Activated CD8-positive, alpha-beta memory T cell treated with anti-CD3 and anti-CD28 coated beads for 48 hours (primary cell): ENCODE data around the gene CHRD.

Experiments
- DNase-seq, 3 experiments: peaks; one replicate each; pipeline ENCODE4 v3.0.0-alpha.2; 2020; ENCODE audit warnings: low read depth in 2 of 3, low spot score in 2 of 3

Gene CHRD

DNA sequence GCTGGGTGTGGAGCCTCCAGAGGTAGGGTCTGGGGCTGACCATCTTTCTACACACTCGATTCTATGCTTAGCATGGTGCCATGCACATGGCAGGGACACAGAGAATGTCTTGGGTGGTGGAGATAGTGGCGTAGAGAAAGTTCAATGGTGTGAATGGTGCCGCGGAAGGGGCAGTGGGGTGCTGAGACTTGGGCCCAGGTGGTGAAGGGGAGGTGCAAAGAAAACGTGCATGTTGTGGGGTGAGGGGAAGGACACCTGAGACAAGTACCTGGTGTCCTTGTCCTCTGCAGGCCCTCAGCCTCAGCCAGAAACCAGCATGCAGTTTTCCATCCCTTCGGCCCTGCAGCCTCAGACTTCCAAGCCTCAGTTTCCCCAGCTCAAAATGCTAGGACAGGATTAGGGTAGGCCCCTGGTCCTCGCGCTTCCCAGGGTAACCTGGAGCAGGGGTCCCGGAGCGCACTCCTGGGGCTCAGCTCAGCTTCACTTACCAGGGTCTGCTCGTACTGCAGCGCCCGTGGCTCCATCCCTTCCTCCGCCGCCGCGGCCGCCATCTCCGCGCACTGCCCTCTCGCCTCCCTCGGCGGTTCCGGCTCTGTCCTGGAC is 18.8 kb upstream of the CHRD start:
- DNase-seq = no peak

DNA sequence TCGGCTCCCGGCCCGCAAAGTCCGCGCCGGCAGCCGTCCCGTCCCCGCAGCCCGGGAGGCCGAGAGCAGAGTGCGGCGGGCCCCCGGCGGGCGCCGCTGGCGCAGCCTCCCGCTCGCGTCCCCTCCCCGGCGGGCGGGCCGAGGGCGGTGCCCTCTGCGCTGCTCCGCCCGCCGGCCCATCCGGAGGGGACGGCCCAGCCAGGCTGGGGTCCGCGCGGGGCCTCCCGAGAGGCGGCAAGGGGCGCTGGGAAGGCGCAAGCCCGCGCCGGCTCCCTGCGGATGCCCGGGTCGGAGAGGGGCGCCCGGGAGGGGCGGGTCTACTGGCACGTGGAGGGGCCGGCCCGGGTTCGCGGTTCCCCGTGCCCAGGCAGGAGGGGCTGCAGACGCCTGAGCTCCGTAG is 18.3 kb upstream of the CHRD start, which contains the start of the genes CLCN2 and POLR2H:
Gene CLCN2, minus strand, starts transcription at position 74 of the 400 bp plus-strand sequence. CDS start 126 bp downstream, outside the sequence.
Gene POLR2H, plus strand, starts transcription at position 179 of the 400 bp plus-strand sequence. CDS start 1,783 bp downstream, outside the sequence.
- DNase-seq = peak in 2 of 3 experiments; percentile 37 to 51

DNA sequence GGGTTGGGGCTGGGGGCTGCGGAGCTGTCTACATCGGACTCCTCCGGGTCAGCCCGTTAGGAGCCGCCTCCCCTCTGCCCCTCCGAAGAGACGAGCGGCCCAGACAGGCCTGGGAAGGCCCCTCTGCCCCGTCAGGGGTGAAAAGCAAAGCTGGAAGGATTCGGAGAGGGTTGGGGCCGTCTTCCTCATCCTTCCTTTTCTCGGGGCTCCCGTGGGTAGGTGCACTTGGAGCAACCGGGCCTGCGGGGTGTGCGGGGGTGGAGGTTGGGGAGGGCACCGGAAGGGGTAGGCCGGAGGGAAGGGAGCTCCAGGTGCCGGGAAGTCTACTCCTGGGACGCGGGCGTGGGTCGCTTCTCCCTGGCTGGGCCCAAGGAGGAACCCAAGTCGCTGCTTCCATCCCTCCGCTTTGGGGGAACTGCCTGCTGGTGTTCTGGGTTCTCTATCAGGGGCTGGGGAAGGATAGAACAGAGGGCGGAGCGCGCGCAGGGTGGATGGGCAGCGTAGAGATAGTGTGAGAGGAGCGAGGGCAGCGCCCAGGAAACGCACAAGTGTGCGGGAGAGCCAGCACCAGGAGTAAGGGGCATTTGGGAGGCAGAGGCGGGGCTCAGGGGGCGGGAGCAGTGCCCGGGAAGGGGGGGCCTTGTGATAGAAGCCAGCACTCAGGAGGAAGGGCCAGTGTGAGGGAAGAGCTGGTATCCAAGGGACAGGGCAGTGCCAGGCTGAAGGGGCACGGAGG is 17.8 kb upstream of the CHRD start:
- DNase-seq = peak in 1 of 3 experiments; percentile 48

DNA sequence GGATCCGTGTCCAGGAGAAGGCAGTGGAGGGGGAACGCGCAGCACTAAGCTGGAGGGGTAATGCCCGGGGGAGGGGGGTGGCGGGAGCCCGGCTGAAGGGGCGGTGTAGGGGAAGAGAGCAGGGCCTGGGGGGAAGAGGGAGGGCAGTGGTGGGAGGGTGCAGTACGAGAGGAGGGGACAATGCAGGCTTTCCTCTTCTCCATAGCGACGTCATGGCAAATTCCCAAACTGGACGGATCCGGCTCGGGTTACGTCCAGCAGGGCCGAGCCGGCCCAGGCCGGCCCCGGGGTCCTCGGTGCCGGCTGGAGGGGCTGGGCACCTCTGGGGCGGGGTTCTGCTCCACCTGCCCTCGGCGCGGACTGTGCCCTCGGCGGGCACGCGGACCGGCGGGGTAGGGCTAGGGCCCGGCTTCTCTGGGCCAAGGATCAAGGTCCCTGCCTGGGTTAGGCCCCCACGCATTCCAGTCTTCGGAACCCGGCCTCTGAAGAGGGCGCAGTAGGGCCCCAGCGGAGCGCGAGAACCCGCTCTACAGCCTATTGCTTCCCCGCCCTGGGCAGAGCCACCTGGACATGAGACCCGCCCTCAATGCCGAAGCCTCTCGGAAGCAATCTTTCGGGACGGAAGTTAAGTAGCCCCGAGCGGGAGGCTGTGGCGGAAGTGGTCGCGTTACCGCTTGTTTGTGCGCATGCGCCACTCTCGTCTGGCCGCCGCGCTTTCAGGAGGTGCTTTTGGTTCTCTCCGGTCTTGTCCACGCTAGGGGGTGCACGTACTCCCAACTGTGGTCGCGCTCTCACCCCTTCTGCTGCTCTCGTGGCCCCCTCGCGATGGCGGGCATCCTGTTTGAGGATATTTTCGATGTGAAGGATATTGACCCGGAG is 16.9 kb upstream of the CHRD start:
- DNase-seq = peak; percentile 86 to 94 (median 94)

DNA sequence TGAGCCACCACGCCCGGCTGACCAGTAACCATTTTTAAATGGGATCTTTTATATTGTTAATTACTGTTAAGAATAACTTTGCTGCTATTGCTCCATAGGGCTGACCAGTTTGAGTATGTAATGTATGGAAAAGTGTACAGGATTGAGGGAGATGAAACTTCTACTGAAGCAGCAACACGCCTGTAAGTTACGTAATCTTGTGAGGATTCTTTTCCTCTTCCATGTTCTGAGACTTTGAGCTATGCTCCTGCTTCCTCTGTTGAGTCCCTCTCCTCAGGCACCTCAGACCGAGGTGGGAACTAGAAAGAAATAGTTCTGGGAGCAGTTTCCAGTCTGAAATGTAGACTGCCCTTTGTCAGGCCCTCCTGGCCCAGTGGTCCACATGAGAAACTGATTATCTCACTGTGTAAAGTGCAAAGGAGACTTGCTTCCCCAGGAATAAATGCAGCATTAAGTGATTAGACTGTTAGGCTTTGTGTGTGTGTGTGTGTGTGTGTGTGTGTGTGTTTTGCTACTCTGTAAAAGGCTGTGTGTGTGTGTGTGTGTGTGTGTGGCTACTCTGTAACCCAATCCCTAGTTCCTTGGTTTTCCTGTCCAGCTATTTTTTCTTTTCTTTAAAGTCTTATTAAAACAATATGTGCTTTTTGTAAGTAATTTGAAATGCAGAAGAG is 13.1 kb upstream of the CHRD start:
- no peak for DNase-seq

DNA sequence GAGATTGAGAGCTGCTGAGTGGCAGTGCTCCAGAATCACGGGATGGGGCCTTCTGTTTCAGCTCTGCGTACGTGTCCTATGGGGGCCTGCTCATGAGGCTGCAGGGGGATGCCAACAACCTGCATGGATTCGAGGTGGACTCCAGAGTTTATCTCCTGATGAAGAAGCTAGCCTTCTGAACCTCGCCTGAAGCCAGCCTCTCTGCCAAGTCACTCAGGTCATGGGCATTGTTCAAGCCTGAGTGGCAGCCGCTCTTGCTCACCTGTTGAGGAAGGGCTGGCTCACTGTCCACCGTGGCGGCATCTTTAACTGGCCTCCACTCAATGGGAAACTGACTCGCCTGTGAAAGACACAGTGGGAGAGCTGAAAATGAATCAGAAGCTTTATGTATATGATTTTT is 11.7 kb upstream of the CHRD start:
- DNase-seq = no peak

DNA sequence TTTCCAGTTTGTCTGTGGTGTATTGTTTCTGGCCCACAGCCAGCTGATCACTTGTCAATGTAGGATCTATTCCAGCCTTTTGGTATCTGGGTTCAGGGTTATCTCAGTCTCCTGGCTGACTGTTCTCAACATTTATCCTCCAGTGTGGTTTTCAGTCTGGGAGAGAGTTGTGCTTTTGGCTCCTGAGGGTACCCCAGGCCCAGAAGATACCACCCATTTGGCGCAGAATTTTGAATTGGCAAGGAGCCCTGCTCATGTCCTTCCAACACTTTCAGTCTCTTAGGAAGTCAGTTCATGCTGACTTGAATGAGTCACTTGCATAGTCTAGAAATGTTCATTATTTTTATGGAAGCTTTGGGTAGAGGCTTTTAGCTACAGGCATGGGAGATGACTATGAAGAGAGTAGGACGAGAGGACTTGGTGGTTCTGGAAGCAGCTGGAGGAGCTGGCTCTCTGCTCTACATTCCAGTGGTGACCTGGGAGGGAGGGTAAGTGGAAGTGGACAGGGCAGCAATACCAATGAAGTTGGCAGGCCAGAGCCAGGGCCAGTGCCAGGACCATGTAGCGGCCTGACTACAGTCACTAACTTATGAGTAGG is 11.2 kb upstream of the CHRD start:
- no peak for DNase-seq

DNA sequence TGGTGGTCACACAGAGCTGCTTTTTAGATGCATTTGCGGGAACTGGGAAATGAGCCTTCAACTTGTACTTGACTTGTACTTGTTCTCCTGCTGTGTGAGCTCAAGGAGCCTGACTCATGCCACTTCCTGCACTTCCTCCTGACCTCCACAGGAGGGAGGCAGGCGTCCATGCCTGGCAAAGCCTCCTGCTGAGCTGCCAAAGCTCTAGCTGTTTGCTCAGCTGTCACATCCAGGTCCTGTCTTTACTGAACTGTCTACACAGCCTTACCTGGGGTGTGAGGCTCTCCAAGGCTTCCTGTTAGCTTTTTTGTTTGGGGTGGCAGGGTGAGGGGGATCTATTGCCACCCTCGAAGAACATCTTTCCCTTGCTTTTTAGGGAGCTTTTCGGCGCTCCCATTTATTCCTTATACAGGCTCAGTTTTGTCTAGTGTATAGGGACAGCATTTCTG is 8.3 kb upstream of the CHRD start:
- no peak for DNase-seq

DNA sequence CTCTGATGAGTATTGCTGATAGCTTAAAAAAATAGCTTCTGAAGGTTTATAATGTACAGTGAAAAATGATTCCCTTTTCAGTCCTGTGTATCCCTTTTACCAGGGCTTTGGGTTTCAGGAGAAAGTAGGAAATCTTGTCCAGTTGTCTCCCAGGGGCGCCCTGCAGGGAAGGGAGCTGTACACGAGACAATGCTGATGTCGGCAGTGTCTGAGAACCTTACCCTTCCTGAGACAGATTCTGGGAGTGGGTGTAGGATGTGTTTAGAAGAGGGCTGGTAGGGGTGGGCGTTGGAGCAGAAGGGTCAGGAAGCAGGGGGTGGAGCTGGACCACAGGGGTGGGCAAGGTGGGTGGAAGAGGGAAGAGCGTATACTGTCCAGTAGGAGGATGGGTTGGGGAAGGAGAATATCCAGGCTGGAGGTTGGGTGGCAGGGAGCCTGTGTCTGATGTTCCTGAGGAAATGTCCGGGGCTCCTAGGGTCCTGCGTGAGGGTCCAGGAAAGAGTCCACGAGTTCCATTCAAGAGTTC is 7.5 kb upstream of the CHRD start:
- DNase-seq = no peak

DNA sequence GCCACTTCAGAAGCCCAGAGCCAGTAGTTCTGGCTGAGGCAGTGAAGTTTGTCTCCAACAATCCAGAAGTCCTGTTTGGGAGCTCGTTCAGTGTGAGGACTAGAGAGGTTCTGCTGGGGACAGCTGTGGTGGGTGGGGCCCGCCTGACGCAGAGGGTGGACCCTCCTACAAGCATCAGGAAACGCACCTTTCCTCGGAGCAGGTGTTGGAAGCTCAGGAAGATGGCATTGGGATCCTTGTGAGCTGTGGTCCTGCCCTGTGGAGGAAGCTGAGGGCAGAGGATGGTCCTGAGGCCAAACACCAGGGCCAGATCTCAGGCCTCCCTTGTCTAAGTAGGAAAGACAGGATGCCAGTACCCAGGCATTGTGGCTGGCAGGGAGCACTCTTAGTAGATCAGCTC is 6.9 kb upstream of the CHRD start:
- DNase-seq = no peak

DNA sequence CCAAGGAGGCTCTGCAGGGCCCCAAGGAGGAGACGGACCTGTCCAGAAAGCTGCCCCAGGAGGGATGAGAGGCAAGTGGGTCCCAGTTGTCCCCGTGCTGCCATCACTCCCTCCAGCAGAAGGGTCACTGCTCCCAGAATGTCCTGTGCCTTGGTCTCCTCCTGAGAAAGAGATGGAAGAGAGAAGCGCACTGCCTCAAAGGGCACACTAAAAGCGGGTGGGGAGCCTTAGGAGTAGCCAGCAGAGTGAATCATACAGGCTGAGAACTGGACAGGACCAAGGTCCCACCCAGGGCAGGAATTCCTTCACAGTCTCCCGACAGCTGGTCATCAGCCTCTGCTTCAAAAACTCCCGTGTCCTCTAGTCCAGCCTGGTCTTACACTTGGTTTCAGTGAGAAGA is 6.4 kb upstream of the CHRD start:
- DNase-seq = no peak

DNA sequence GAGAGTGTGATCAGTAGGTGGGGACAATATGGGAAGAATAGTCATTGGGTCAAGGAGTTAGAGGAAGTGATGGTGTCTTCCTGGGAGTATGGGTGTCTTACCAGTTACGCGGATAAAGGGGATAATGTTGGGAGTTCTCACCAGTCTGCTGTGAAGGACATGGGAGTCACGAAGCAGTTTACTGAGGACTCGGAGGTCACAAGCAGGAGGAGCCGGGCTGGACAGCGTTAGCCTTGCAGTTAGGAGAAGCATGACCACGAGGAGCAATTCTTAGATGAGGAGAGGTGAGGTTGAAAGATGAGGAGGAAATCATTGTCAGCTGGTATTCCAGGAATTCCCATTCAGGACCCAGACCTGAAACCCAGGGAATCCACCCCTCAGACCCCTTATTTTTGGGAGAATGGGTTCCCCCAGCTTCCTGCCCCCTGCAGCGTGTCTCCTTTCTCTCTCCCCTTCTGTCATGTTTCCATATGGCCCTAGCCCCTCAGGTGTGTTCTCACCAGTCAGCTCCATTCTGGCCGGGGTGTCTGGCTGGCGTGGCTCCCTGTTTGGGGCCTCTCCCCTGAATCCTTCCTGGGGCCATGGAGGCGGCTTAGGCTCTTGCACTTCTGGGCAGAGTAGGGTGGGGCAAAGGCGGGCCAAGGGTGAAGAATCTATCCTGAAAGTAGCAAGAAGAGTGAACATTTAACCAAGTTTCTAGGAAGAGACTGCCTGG is 4.0 kb upstream of the CHRD start:
- no peak for DNase-seq

DNA sequence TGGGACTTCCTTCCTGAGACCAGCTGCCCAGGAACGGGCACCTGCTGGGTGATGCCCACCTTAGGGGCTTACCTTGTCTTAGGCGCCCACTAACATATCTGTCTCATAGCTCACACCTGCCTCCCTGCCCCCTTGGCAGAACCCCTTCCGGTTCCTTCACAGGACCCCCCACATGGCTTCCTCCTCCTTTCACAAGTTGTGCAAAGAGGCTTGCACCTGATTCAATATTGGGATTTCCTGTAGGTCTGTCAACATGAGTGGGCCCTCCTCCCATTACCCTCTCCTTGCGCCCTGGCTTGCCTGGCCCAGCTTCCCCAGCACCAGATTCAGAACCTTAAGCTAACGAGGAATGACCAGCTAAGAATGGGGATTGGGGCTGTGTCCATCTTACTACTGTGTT is 2.5 kb upstream of the CHRD start:
- no peak for DNase-seq

DNA sequence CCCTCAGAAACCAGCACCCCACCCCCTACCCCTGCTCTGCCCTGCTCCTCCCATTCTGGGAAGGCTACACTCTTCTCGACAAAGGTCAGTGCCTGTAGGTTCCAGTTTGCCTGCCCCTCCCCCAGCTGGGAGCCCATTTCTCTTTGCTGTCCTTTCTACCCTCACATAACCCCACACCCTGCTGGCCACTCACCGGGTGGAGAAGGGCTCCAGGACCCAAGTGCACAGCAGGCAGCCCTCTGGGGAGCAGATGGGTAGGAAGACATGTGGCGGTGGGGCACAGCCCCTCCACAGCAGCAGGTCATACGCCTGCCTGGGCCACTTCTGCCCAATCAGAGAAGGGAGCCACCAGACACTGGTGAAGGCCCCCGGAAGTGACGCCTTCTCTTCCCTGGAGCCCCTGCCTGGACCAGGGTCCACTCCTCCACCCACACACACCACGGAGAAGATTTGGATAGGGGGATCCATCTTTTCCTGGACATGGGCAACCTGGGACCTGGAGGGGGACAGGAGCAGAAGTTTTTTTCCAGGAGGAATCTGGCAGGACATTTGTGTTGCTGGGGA is 1.9 kb upstream of the CHRD start, which contains the start of gene THPO:
Gene THPO, minus strand, starts transcription at position 326 of the 564 bp plus-strand sequence. CDS start 1,948 bp downstream, outside the sequence.
- DNase-seq = no peak

DNA sequence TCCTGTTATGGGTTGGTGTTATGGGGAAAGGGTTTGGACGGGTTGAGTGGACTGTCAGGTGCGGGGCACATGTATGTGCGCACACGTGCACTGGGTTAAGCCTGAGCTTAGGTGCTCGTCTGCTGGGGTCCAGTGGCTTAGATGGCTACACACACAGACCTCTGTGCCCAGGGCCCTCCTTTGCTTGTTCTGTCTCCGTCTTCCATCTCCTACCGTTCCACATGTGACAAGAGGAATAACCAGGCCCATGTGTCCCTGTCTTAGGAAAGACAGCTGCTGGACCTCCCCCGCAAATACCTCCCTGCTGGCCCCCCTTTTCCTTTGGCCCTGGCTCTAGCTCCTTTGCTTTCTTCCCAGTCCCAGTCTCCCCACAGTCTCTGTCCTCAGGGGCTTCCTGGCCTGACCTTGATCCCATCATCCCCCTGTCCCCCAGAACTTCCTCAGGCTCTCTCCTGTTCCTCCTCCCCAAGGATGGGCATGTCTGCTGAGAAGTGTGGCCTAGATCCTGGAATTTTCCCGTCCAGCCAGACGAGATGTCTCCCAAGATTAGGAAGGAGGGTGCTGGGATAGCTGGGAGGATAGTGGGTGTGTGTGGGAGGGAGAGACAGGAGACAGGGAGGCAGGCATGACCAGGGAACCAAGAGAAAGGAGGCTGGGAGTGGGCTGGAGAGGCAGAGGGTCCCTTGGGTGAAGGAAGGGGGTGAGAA is 1.1 kb upstream of the CHRD start:
- DNase-seq = no peak

DNA sequence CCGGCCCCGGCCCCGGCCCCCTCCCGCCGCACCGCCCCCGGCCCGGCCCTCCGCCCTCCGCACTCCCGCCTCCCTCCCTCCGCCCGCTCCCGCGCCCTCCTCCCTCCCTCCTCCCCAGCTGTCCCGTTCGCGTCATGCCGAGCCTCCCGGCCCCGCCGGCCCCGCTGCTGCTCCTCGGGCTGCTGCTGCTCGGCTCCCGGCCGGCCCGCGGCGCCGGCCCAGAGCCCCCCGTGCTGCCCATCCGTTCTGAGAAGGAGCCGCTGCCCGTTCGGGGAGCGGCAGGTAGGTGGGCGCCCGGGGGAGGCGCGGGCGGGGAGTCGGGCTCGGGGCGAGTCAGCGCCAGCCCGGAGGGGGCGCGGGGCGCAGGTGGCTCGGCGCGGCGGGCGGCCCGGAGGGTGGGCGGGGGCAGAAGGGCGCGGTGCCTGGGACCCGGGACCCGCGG is 352 bp downstream of the CHRD start:
- no peak for DNase-seq

DNA sequence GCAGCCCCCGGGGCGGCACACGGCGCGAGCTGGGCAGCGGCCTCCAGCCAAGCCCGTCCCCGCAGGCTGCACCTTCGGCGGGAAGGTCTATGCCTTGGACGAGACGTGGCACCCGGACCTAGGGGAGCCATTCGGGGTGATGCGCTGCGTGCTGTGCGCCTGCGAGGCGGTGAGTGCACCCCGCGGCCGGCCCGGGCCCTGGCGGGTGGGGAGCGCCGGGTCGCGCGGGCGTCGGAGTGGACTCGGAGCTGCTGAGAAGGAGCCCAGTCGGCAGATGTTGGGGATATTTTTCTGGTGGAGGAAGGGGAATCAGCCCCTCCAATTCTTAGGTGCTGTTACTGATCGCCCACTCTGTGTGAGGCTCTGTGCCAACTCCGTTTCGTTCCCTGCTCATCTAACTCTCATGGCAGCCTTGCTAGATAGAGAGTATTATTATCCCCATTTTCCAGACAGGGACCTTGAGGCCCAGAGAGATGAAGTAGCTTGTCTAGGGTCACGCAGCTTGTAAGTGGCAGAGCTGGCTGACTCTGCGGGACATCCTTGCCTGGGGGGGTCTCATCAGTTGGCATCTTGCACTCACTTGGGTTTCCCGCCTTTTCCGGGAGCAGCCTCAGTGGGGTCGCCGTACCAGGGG is 890 bp downstream of the CHRD start:
- DNase-seq = no peak
